GM19452 (cell line): Measurements from ENCODE around the gene PLTP.

ENCODE experiments used
- ATAC-seq: cut with Tn5 transposase; IDR thresholded peaks from one replicate; pipeline ENCODE4 v1.9.1; 2021; ENCODE audit not compliant: unreplicated experiment

The PLTP gene

GRCh38 chr20:45850926-45851325 is 61.0 kb downstream of the PLTP start:
- ATAC-seq: no peak

DNA sequence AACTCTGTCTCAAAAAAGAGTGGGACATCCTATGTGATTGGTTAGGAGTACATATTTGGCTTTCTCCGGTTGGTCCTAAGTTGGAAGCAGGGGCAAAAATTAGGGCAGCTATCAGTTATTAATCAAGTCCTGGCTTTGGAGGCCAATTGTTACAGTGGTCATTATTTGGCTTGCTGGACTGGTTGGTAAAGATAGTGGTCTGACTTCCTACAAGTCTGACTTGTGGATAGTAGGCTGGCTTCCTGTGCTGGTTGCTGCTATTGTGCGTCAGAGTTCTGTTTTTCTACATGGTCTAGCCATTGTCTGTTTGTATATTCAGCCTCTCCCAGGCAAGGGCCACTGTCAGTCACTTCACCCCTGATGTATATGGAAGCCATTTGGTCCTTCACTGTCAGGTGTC is 61.7 kb downstream of the PLTP start:
- ATAC-seq: no peak

DNA sequence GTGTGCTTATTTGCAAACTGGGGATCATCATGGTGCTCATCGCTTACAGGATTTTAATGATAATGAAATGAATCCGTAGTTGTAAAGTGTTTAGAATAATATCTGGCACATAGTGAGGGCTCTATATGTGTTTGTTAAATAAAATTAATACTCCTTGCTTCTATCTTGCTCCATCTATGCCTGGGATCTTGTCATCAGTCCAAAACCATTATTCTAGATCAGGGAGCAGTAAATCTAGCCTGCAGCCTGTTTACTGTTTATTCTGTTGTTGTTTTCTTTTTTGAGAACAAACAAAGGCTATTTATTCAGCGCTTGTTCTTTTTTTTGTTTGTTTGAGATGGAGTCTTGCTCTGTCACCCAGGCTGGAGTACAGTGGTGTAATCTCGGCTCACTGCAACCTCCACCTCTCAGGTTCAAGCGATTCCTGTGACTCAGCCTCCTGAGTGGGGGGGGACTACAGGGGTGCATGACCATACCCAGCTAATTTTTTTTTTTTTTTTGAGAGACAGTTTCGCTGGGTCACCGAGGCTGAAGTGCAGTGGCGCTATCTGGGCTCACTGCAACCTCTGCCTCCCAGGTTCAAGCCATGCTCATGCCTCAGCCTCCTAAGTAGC is 62.9 kb downstream of the PLTP start:
- ATAC-seq: no peak
